Dermis blood vessel endothelial cell (primary cell): ENCODE data around the gene CAMTA1. TPM values are rescaled to one million over a fixed set of nuclear protein-coding genes. Genes with fewer than 3 reads are reported as not detected.

Source experiments
- DNase-seq: peaks from one replicate; pipeline ENCODE4 v3.0.0; 2010
- total RNA-seq: library from RNA; depleted of rRNA; stranded (reverse); fragments of >200 nt; gene quantifications from 2 replicates; pipeline ENCODE4 v1.2.3, GENCODE V29; 2014

Gene CAMTA1
- total RNA-seq, 1 donor from 2014 or later = 58.4 TPM

DNA sequence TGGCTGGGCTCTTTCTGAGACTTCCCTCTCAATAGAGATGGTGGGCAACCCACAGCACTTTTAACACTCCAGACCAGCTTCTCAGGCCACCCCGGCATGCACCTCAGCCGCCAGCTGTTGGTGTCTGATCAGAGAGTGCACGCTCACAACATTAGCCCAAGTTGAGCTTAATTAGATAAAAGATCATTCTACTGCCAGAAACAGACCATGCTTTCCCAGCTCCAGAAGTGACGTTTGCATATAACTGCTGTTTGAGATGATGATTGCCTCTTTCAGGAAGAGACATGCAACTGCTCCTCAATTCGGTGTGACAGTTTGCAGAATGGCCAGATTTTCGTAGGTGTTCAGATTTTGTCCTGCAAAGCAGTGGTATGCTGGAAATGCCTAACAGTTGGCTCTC, 700.6 kb downstream of the CAMTA1 start:
- DNase-seq = no peak

DNA sequence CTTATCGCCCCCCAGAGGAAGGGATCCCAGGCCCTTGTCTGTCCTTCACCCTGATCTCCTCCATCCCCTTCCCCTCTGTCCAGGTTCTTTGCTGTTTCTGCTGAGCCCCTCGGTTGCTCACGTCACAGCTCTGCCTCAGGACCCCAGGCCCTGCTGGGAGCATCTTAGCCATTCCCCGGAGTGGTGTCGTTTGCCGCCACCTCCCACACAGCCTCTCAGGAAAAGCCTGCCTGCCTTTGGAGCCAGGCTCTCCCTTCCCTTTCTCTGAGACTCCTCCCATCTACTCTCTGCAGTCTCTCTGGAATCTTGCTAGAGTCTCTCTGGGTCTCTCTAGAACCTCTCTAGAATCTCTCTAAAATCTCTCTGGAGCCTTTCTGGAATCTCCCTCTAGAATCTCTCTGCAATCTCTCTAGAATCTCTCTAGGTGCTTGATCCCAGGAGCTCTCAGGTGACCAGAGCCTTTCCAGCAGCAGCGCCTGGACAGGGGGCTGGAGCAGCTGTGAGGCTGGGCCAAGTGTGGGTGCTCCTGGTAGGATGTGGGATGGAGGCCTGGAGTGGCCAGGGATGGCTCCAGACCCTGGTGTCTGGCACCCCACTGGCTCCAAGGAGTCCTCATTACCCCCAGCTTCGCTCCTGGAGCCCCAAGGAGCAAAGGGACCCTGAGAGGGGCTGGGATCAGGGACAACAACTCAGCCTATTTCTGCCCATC, 702.7 kb downstream of the CAMTA1 start:
- DNase-seq = no peak

DNA sequence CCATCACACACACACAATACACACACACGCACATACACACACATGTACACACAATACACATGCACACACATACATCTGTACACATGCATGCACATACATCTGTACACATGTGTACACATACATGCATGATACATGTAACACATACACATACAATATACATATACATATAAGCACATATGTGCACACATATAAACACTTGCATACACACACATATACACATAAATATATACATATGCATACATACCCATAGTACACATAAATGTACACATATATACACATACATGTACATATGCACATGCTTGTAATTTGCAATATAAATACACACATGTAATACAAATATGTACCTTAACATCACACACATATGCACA, 703.2 kb downstream of the CAMTA1 start:
- DNase-seq = no peak

DNA sequence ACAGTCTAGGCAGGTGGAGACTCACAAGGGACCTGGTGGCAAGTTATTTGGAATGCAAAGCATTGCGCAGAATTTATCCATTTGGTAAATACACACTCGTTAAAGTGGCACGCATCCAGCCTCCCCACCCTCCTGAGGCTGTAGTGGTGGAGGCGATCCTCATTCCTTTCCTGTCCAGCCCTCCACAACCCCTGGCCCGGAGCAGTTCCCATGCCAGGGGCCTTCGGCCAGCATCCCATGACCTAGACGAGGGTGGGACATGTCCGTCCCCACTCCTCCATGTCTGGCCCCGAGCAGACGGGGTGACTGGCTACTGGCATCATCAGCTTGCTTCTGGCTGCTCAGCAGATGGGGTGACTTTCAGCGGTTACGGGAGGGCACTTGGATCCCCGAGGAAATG, 704.3 kb downstream of the CAMTA1 start:
- DNase-seq = no peak

DNA sequence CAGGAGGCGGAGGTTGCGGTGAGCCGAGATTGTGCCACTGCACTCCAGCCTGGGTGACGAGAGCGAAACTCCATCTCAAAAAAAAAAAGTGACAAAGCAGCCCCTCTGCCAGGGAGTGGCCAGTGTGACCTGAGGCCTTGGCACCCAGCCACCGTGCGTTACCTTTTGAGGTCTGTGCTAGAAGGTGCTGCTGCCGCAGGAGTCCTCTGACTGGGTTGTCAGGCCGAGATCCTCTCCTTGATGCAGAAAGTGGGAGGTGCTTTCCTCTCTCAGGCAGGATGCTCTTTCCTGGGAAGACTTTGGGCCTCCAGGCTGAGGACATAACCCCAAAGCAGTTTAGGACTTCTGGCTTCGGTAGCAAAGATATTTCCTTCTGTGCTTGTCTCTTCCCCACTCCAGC, 705.3 kb downstream of the CAMTA1 start:
- no peak for DNase-seq

DNA sequence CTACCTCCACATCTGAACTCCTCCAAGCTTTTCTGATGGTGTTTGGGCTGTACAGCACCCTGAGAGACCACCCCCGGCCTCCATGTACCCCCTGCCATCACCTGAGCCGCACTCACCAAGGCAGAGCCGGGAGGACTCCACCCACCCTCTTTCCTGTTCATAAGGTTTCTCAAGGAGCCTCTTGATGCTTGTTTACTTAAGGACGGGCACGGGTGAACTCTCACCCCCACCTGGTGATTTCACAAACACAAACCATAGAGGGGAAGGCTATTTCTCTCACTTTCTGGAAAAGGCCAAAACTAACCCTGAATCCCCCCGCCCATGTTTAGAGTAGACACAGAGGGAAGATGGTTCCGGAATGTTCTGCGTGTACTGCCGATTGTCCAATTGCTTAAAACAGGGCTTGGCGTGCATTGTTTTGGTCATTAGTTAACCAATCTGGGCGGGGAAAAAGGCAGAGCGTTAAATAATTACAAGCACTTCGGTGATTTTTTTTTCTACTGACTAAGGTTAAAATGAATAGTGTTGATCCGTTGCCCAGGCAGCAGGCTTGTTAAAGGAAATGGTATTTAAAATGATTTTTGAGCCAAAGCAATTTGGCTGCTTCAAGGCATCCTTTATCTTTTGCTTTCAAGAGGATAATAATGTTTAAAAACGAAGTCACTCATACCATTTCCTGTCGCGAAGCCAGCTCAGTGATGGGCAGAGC, 706.0 kb downstream of the CAMTA1 start:
- peak; percentile 60 for DNase-seq

DNA sequence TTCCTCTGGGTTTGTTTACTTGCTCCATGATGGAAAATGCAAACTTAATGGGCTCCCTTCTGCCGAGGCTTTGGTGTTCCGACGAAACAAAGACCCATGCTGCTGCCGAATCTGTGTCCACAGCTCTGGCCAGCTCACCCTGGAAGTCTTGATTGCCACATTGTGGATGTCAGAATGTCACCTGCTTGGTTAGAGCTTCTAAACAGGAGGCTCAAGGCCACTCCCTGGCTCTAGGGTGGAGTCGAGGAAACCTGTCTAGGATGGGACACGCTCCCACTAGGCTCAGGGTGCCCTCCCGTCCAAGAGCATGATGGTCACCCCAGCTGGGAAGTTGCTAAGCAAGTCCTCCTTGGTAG, 706.5 kb downstream of the CAMTA1 start:
- DNase-seq = no peak

DNA sequence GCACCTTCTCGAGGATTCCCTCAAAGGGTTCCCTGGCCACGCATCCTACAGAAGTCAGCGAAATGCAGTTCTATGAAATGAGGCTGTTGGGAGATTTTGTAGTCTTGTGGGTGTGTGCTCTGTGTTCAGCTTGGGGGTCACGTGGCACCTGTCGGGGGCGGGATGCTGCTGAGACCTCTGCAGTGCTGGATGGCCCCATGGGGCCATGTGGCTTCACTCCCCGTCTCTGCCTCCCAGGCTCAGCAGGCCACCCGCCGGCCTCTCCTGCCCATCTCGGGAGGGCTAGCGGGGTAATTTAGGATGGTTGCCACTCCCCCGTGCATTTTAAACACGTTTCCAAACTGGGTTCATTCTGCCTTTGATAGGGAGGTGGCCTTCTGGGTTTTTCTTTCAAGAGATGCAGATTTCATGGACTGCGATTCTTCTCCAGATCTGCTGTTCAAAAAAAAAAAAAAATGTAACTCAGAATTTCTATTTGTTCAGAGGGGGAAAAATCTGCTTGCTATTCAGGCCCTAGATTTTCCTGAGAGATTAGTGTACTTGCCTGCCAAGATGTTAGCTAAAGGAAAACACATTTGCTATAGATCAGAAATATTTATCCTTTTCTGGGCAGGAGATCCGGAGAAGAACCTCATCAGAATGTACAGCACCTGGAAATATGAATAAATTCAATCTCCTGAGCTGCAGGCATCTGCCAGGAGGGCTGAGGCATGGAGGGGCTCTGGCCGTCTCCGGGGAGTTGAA, 708.6 kb downstream of the CAMTA1 start:
- no peak for DNase-seq

DNA sequence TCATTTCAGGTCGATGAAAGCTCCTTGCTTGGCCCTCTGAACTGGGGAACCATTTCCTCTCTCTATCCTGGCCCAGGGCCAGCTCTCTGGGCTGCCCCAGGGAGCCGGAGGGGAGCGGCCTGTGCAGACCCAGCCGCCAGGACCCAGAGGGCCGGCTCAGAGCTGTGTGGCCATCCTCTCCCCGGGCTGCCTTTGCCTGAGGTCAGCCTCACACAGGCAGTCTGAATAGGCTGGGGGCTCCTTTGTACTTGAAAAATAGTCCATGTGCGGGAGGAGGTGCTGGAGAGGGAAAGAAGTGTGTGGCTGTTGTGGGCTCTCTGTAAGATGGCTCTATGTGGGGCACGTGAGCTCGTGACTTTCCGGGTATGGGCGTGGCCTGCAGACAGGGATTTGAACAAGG, 710.7 kb downstream of the CAMTA1 start:
- DNase-seq = no peak

DNA sequence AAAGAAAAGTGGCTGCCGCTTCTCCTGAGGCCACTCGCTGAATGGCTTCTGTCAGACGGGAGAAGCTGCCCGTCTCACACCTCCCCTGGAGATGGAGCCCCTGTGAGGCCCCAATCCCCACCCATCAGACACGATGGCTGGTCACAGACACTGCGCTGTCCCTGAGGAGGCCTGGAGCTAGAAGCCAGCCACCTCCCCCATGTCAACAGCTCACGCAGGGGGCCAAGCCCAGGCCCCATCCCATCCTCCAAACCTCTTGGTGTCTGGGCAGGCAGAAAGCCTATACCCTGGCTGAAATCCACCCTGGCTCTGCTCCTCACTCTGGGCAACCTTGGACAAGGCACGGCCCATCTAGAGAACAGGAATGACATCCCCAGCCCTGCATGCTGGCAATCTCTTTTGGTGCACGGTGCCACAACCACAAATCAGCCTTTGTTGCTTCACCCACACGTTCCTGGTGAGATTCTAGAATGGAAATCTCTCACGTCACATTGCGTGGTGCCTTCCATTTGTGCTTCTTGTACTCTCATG, 711.9 kb downstream of the CAMTA1 start:
- no peak for DNase-seq

DNA sequence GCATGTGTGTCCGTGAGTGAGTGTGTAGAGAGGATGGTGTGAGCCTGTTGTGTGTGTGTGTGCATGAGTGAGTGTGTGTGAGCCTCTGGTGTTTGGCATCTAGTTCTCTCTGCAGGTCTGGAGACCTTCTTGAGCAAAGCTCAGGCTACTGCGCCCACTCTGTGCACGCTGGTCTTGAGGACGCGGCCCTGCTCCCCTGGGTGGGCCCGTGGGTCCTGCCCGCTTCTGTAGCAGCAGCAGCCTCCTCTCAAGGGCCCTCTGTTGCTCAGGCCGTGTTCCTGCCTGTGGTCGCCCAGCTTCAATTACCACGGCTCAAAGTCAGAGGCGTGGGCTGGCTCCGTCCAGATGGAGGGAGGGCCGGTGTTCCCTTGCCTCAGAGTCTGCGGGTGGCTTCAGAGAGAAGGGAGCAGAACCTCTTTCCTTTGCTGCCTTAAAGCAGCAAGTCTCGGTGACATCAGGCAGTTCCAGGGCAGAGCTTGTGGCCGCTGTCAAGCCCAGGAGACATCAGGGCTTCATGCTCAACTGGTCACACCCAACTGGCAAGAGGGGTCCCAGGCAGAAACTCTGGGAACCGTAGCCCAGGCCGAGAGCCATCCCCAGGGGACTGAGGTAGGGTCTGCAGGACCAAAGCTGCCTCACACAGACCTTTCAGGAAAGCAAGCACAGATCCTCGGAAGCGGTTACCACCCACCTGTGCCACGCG, 715.3 kb downstream of the CAMTA1 start:
- no peak for DNase-seq

DNA sequence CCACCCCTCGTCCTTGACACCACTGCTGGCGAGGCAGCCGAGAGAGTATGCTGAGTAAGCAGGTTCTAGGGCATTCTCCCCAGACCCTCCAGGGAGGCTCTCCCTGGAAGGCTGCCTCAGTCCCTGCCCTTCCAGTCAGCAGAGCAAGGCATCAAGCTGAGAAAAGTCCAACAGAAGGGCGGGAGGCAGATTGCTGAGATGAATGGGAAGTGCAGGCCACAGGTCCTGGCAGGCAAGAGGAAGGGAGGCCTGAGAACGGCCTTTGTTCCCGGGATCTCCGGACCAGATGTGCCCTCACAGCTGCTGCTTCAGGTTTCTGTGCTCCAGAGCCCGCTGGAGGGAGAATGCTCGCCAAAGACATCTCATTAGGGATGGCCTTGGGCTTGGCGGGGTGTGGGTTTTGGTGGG, 715.8 kb downstream of the CAMTA1 start:
- no peak for DNase-seq

DNA sequence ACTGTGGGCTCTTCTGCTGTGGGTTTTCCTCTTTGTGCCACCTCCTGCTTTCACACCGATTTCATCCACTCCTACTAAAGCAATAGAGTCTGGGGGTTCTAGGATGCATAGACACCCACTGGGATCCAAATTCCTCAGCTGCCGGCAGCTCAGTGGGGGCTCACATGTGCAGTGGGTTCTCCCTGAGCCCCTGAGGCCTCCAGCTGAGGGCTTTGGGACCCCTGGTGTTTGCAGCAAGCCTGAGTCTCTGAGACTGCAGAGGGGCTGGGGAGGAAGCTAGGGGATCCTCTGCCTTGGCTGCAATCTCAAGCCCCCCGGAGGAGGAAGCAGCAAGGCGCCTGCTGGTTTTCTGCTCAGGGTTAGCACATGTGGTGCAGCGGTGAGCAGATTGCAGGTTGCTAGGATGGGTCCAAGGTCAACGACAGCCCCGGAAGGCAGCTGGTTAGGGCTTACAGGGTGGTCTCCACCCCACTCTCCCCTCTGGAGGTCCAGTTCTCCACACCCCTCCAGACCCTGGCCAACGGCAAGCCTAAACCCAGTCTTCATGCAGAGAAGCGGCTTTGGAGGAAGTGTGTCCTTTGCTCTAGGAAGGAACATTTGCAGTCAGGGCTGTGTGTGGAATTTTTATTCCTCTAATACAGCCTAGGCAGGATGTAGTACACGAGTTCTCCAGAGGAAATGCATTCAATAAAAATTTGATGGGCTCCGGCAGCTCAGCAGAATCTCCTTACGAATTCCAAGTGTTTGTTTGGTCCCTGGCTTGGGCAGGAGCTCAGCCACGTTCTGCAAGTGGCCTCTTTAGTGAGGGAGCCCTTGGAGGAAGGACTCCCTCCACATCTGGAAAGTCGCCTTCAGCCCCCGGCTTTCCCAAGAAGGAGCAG, 716.7 kb downstream of the CAMTA1 start:
- DNase-seq = peak; percentile 37

DNA sequence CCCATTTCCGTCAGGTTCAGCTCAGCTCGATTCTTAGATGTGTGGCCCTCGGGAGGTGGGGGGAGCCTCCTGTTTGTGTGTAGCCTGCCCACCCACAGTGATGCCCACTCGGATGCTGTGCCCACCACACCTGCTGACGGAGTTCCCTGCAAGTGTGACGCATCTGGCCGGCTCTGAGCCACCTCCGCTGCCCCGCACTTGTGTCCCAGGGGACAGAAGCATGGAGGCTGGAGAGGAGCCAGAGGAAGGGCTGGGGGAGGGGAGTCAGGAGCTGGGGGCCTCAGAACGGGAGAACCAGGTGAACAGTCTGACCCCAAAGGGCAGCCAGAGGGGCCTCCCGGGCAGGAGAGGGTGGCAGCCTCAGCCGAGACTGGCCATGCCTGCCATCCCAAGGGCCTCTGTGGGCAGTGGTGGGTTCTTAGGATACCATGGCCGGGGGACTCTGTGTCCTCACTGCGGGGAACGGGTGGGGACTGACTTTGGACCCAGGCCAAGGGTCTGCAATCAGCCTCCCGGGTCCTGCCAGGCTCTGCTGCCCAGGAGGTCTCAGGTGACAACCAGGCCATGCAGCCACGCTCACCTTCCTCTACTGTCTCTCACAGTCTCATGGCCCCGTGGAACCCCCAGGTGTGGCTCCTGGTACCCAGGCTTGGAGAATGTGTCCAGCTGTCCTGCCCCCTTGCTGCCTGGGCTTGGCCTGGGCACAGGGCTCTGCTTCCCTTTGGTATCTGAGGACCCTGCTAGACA, 718.6 kb downstream of the CAMTA1 start:
- no peak for DNase-seq

DNA sequence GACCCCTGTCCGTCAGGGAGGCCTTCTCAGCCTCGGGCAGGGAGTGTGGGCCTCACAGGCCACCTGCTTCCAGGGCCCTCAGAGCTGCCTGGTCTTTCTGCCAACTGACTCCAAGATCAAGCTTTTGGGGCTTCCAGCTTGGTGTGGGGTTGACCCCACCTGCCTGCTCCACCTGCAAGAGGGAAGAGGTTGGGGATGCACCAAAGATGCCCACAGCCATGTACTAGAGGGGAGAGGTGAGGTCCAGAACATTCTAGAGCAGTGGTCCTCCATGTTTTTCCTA, 719.1 kb downstream of the CAMTA1 start:
- no peak for DNase-seq

DNA sequence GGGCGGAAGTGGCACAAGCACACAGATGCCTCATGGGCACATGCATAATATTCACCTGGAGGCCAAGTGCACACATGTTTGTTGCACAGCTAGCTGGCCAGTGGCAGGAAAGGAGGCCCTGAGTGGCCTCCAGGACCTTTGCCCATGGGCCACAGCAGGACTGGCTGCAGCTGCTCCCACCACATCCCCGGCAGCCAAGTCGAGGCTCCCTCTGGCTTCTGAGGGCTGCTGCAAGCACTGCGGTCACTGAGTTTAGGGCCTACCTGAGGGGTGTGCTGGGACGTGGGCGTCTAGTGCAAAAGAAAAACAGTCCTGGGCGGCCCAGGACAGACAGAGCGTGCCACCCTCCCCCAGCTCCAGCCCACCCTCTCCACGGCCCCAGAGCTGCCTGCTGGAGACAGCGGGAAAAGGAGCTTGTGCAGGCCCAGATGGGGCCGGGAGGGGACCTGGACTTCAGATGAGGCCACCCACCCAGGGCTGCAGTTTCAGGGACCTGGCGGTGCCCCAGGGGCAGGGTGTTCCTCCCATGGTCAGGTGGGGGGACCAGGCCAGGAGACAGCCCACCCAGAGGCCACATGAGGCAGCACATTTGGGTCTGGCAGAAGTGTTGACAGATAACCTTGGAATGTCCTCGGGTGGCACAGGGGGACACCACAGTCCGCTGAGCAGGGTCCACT, 720.0 kb downstream of the CAMTA1 start:
- no peak for DNase-seq

DNA sequence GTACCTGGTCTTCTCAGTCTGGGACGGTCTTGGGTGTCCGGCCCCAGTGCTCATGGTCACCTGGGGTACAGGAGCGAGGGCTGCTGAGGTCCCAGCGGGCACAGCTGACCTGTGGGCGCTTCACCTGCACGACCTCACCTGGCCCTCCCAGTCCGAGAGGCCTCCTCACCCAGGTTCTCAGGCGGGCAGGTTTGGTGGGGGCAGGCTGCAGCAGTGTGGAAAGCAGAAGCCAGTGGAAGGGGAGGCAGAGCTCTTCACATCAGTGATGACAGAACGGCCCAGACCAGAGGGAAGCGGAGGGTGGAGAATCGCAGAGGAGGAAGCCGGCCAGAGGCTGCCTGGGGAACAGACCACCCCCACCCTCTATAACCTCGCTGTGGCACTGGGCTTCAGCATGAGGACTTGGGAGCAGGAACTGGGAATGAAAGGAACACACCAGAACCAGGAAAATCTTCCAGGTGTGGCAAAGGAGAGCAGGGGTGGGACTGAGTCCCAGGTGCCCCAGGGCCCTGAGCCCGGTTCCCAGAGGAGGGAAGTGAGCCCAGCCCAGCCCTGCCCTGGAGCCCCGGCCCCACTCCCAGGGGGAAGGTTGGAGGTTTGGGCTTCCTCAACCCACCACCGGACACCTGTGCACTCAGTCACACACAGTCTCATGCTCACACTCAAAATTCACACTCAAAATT, 720.7 kb downstream of the CAMTA1 start:
- no peak for DNase-seq

DNA sequence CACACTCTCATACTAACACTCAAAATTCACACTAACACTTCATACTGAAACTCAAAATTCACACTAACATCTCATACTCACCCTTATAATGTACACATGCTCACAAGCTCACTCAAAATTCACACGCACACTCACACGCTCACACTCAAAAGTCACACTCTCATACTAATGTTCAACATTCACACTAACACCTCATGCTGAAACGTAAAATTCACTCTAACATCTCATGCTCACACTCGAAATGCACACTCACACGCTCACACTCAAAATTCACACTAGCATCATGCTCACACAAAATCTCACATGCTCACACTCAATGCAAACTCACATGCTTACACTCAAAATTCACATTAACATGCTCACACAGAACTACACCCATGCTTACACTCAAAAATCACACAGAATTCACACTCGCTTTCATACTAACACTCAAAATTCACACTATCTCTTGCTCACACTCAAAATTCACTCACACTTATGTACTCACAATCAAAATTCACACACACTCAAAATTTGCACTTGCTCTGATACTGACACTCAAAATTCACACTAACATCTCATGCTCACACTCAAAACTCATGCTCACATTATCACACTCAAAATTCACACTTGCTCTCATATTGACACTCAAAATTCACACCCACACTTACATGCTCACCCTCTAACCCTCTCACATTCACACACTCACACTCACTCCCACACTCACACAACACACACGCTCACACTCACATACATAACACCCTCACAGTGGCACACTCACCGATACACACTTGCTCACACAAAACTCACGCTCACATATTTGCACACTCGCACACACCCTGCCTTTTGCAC, 721.4 kb downstream of the CAMTA1 start:
- DNase-seq = no peak

DNA sequence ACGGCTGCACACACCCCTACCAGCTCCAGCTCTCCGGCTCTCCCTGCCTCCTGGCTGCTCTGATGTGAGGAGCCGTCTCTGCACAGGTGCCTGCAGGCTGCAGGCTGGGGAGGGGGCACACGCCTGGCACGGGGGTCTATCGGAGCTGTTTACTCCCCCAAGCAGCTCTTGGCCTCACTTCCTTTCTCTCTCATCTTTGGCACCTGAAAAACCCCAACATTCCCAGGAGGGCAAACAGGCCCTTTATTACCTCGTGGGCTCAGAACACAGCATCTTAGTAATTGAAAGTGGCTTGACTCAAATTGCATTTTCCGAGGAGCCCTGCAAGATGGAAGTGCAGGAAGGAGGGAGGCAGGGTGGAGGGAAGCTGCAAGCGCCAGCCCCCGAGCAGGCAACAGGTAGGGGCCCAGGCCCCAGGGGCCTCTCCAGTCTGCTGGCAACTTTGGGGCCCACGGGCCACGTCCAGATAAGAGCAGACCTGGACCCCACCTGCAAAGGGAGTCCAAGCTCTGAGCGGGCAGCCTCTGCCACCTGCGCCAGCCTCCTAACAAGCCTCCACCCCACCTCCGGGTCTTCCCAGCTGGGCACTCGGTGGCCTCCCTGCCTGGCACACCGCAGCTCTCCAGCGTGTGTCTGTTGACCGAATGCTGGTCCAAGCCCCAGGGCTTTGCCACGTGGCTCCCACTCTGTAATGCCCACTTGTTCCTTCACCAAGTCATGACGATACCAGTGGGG, 722.2 kb downstream of the CAMTA1 start:
- DNase-seq = no peak
